Suprapubic skin (tissue), 4 donors: ENCODE data around the gene EPHB3. TPM values are rescaled to one million over a fixed set of nuclear protein-coding genes. Genes with fewer than 3 reads are reported as not detected.
A peak's percentile ranks its signal among the peaks of the same experiment; 100 is the strongest.

Experiments
- DNase-seq, 2 donors: peaks; one replicate each; pipeline ENCODE4 v3.0.0-alpha.2; 2019; ENCODE audit warnings: low spot score in 2 of 2
- H3K27ac ChIP-seq: fragments of 200-600 bp; sonication (generic); one replicate; pipeline ENCODE4 v1.5.1; 2019
- H3K27me3 ChIP-seq: fragments of 200-600 bp; sonication (generic); one replicate; pipeline ENCODE4 v1.5.1; 2019
- H3K36me3 ChIP-seq: fragments of 200-600 bp; sonication (generic); one replicate; pipeline ENCODE4 v1.5.1; 2019
- H3K4me1 ChIP-seq: fragments of 200-600 bp; sonication (generic); one replicate; pipeline ENCODE4 v1.5.1; 2019
- H3K4me3 ChIP-seq: fragments of 200-600 bp; sonication (generic); one replicate; pipeline ENCODE4 v1.5.1; 2019; ENCODE audit warnings: mild to moderate bottlenecking
- H3K9me3 ChIP-seq: fragments of 200-600 bp; sonication (generic); one replicate; pipeline ENCODE4 v1.5.1; 2019
- EP300 ChIP-seq: sonication (generic); formaldehyde crosslinking; IDR thresholded peaks from one replicate; pipeline ENCODE4 v1.6.1; 2017; ENCODE audit warnings: antibody characterized with exemption
- POLR2A ChIP-seq, 2 donors: fragments of 450-650 bp; IDR thresholded peaks; one replicate each; pipeline ENCODE4 v1.6.1; 2017; ENCODE audit warnings: antibody characterized with exemption in 2 of 2, mild to moderate bottlenecking in 2 of 2, moderate library complexity in 2 of 2
- POLR2AphosphoS5 ChIP-seq, 3 donors: sonication (generic); formaldehyde crosslinking; IDR thresholded peaks; one replicate each; pipeline ENCODE4 v1.6.1; 2017; ENCODE audit warnings: antibody characterized with exemption in 3 of 3
- WGBS: methylation state at CpG from one replicate; pipeline ENCODE4 v1.1.5; 2018; 5-methylcytosine and 5-hydroxymethylcytosine counted together
- total RNA-seq, 4 donors: library from RNA; depleted of rRNA; stranded (reverse); fragments of >200 nt; gene quantifications; one replicate each; pipeline ENCODE4 v1.1.0, GENCODE V29; 2016
- TF ChIP-seq, protein P1 (sequence below), 2 donors: fragments of 200-600 bp in 1 of 2; fragments of 450-650 bp in 1 of 2; sonication (generic) in 1 of 2; IDR thresholded peaks; one replicate each; pipeline ENCODE4 v1.5.1; 2016 to 2019; ENCODE audit warnings: antibody characterized with exemption in 2 of 2, mild to moderate bottlenecking in 1 of 2, moderate library complexity in 1 of 2

Gene EPHB3
- total RNA-seq = 100 to 1,000 TPM in 2 of 4 donors, 10 to 100 TPM in 2; 84.5 to 152 (median 108) TPM

DNA sequence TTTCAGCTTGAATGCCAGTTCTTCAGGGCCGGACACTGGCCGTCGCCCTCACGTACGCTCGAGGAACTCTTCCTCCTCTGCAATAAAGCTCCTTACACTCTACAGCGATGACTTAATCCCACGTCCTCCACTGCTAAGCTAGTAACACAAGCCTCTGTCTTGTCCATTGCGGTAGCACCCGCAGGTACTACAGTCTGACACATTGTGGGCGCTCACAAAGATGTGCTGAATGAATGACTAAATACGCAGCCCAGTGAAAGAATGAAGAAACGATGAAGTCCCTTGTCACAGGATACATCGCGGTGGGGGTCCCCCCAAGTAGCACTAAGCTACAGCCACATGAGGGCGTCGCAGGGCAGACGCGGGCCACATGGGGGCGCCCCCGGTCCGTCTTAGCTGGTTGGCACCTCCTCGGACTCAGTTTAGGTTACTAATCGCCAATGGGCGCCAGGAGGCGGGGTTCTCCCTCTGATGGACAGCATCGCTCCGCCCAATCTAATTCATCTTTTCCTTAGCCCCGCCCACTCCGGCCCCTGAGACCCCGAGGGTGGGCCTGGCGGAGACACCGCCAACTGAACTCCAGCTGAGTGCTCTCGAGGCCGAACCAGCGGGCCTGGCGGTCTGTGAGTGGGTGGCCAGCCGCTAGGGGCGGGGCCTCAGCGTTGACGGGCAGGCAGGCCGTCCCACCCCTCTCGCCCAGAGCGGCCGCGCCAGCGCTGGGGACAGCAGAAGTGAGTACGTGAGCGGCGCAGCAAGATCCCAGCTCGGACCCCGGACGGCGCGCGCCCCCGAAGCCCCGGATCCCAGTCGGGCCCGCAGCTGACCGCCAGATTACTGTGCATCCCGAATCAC, at the start of gene EPHB3:
TSS of gene EPHB3 (plus strand) at position 725 of the 852 bp plus-strand sequence. CDS start 451 bp downstream, outside the sequence.
- H3K4me1 ChIP-seq = peaks cover 46% of the 10 kb centered on the region
- no peaks in the 10 kb centered on the region for H3K36me3 ChIP-seq
- peak within 1 kb of the TSS; percentile 78 for H3K4me3 ChIP-seq
- H3K27me3 ChIP-seq = no peaks in the 10 kb centered on the region
- peak; percentile 100 for DNase-seq
- H3K9me3 ChIP-seq = no peaks in the 10 kb centered on the region
- peak within 1 kb of the TSS; percentile 93 for H3K27ac ChIP-seq
- TF ChIP-seq, protein P1, sequence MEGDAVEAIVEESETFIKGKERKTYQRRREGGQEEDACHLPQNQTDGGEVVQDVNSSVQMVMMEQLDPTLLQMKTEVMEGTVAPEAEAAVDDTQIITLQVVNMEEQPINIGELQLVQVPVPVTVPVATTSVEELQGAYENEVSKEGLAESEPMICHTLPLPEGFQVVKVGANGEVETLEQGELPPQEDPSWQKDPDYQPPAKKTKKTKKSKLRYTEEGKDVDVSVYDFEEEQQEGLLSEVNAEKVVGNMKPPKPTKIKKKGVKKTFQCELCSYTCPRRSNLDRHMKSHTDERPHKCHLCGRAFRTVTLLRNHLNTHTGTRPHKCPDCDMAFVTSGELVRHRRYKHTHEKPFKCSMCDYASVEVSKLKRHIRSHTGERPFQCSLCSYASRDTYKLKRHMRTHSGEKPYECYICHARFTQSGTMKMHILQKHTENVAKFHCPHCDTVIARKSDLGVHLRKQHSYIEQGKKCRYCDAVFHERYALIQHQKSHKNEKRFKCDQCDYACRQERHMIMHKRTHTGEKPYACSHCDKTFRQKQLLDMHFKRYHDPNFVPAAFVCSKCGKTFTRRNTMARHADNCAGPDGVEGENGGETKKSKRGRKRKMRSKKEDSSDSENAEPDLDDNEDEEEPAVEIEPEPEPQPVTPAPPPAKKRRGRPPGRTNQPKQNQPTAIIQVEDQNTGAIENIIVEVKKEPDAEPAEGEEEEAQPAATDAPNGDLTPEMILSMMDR (IDR thresholded peaks at IDR 0.05) = peak; percentile 98 to 99
- TF ChIP-seq POLR2A (IDR thresholded peaks at IDR 0.05) (peak in 1 of 2 donors; percentile 81), EP300 (no peak), POLR2AphosphoS5 (IDR thresholded peaks at IDR 0.05) (peak in 2 of 3 donors; percentile 68)
- 2% methylated on average over 41 of the region's 62 CpGs for WGBS

DNA sequence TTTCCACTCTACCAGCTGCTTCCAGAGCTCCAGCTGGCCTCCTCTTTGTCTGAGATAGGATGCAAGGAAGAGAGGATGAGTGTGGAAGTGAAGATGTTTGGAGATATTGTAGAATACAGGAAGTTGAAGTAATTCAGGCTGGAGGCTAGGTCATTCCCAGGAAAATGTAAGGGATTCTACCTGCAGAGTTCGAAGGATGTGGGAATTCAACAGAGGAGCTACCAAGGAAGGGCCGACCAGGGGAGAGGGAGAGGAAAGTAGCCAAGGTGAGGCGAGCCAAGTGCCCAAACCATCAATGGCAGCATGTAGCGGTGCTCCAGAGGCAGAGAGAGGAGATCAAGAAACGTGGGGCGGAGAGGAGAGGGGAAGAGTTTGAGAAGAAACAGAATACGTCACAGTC, 49.0 kb upstream of the EPHB3 start:
- Histone ChIP-seq H3K9me3 (no peaks in the 10 kb centered on the region), H3K36me3 (no peaks in the 10 kb centered on the region), H3K27ac (no peak overlapping the region), H3K4me1 (peaks cover 12% of the 10 kb centered on the region), H3K27me3 (peaks cover 25% of the 10 kb centered on the region), H3K4me3 (no peak overlapping the region)
- no peak for DNase-seq
- TF ChIP-seq, protein P1 (IDR thresholded peaks at IDR 0.05) = no peak
- no peak for TF ChIP-seq EP300
- no peak for TF ChIP-seq POLR2A (IDR thresholded peaks at IDR 0.05)
- TF ChIP-seq POLR2AphosphoS5 (IDR thresholded peaks at IDR 0.05) = no peak
- WGBS = 91% methylated on average over 7 of the region's 7 CpGs

DNA sequence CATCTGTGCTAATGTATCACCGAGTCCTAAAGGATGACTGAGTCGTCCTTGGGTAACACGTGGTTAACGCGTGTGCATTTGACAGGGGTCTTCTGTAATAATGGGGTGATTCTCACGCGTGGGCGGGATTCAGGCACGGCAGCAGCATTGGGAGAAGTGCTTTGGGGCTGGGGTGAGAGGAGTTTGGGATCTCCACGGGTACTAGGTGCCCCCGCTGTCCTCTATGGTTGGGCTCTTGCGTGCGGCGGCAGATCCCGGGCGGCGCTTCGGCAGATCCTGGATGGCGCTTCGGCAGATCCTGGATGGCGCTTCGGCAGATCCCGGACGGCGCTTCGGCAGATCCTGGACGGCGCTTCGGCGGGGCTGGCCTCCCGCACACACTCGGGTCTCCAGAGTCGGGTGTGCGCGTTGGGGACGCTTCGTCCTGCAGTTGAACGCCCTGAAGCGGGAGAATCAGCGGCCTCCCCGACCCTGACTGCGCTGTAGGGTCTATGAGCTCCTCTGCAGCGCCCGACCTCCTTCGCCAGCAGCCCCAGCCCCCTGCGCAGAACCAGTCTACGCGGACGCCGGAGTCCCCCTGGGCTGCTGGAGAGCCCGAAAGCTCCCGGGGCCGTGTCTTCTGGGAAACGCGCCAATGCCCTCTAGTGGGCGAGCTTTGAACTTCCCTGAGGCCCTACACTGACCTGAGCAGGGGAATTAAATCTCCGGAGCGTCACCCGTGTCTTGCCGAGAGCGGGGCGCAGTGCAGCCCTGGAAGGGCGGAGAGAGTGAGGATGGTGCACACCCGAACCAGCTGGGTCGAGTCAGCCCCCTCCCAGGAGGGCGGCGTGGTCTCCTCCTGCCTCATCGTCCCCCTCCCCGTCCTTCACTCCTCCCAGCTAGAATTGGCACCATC, 48.1 kb upstream of the EPHB3 start:
- Histone ChIP-seq H3K27ac (no peak overlapping the region), H3K9me3 (no peaks in the 10 kb centered on the region), H3K36me3 (no peaks in the 10 kb centered on the region), H3K27me3 (peaks cover 25% of the 10 kb centered on the region), H3K4me3 (peak overlapping the region; percentile 55), H3K4me1 (peaks cover 12% of the 10 kb centered on the region)
- 8% methylated on average over 24 of the region's 69 CpGs for WGBS
- peak; percentile 92 to 93 for DNase-seq
- TF ChIP-seq, protein P1 (IDR thresholded peaks at IDR 0.05) = peak; percentile 79 to 81
- no peak for TF ChIP-seq POLR2A (IDR thresholded peaks at IDR 0.05)

DNA sequence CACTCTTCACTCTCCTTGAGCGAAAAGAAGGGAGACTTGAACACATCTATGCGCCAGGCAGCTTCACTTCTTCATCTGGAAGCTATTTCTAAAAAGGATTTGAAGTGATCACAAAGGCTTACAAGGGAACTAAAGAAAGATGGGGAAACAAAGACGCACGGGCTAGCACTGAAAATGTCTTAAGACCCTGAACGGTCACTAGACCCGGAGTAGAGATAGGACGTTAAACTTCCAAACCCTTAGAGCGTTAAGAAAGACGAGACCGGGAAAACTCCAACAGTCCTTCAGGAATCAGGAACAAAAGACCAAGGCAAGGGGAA, 47.5 kb upstream of the EPHB3 start:
- 44% methylated on average over 10 of the region's 10 CpGs for WGBS
- Histone ChIP-seq H3K9me3 (no peaks in the 10 kb centered on the region), H3K4me3 (peak overlapping the region; percentile 55), H3K27ac (no peak overlapping the region), H3K36me3 (no peaks in the 10 kb centered on the region), H3K27me3 (peaks cover 25% of the 10 kb centered on the region), H3K4me1 (peaks cover 12% of the 10 kb centered on the region)
- TF ChIP-seq, protein P1 (IDR thresholded peaks at IDR 0.05) = no peak
- TF ChIP-seq POLR2A (IDR thresholded peaks at IDR 0.05) (no peak), POLR2AphosphoS5 (IDR thresholded peaks at IDR 0.05) (no peak)
- DNase-seq = no peak
